Activated CD4-positive, alpha-beta T cell treated with anti-CD3 and anti-CD28 coated beads, Interleukin-2, amount 50 U/mL, for 16 hours (primary cell): ENCODE measurements around the gene ABCC1.

Experiments
- DNase-seq: peaks from one replicate; pipeline ENCODE4 v3.0.0-alpha.2; 2020

Gene ABCC1

GRCh38 chr16:16116841-16117240, 167.4 kb downstream of the ABCC1 start:
- DNase-seq: no peak

DNA sequence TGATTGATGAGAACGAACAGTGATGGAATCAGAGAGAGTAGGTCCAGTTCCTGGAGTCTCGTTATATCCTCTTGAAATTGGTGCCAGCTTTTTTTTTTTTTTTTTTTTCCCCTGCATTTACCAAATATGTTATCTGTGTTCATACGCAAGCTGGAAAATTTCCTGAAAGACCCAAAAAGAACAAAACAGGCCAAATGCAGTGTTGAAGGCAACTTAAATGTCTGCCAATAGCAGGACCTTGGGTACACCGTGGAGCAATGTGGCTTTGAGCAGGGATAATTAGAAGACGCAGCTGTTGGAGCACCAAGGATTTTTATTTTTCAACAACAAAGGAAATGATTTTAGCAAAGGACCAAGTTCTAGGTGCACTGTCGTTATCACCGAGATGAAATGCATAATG, 168.9 kb downstream of the ABCC1 start:
- no peak for DNase-seq

DNA sequence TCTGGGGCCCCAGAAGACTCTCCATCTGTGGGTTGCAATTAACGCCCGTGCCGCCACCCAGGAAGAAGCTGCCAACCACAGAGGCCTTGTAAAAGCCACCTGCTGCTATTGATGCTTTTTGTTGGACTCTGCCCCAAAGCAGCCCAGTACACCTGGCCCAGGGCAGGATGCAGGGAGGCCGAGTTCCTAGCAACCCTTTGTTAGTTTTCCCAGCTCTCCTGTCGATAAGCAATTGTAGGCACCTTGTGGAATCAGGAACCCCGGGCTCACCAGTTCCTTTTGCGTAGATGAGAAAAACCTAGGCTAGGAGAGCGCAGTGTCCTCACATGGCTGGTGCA, 170.6 kb downstream of the ABCC1 start:
- no peak for DNase-seq

GRCh38 chr16:16120382-16121184, 171.2 kb downstream of the ABCC1 start:
- no peak for DNase-seq

- no peak for DNase-seq
Observed at GRCh38 chr16:16121185-16121727, 171.8 kb downstream of the ABCC1 start.

DNA sequence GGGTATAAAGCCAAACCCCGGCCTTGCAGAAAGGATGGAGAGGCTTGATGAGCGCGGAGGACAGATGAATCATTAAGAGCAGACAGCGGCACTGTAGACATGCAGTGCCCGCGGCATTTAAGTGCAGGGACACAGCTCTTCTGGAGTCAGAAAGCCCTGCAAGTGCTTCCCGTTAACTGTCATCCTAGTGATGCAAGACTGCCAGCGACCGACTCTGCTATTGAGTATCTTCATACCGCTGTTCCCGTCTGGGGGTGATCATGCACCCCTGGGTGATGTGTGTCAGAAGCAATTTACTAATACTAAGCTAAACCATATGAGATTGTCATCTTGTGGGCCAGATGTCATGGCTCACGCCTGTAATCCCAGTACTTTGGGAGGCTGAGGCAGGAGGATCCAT, 172.8 kb downstream of the ABCC1 start:
- no peak for DNase-seq

- no peak for DNase-seq
Observed at GRCh38 chr16:16124438-16124837, 175.0 kb downstream of the ABCC1 start.

GRCh38 chr16:16124974-16125373, 175.6 kb downstream of the ABCC1 start:
- no peak for DNase-seq

DNA sequence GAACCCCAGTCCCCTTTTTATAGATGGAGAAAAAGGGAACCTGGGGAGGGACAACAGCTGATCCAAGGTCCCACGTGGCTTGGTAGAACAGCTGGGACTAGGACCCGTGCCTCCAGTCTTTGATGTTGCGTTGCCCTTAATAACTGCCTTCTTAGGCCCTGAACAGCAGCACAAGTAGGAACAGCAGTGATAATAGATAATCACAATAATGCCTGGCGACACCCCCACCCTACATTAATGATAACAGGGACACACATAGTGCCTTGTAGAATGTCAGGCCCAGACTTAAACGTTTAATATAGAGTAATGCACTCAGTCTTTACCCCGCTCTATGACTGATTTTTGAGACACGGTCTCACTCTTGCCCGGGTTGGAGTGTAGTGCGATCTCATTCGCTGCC, 177.5 kb downstream of the ABCC1 start:
- DNase-seq: no peak

DNA sequence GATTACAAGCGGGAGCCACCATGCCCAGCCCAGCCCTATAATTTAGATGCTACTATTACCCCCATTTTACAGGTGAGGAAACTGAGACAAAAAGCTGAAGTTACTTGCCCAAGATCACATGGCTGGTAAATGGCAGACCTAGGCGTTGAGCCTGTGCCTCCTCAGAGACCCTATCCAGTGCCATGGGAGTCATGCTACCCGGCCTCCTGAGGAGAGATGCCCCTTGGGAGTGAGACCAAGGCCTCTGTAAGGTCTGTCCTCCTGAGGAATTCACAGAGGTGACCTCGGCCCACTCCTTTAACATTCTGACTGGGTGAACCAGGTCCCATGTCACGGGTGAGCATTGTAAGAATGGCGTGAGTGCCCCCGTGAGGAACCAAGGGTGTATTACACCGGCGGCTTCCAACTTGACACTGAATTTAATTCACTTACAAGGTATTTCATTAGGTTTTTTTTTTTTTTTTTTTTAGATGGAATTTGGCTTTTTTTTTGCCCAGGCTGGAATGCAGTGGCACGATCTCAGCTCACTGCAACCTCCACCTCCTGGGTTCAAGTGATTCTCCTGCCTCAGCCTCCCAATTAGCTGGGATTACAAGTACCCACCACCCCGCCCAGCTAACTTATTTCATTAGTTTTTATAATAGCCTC, 178.2 kb downstream of the ABCC1 start:
- DNase-seq: peak; percentile 74

DNA sequence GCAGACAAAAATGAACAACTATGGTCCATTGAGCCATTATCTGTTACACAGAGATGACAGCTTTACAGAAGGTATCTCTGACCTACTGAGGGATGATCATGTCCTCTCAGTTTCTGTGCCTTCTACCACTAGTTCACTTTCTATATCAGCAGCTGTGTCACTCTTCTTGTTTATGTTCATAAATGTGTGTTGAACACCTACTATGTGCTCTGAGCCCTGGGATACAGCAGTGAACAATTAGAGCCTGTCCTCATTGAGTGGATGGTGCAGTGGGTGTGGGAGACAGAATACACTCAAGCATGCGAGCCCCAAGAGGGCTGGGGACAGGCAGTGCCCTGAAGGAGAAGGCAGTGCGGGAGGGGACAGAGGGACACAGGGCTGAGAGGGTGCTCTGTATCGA, 181.8 kb downstream of the ABCC1 start:
- DNase-seq: no peak

DNA sequence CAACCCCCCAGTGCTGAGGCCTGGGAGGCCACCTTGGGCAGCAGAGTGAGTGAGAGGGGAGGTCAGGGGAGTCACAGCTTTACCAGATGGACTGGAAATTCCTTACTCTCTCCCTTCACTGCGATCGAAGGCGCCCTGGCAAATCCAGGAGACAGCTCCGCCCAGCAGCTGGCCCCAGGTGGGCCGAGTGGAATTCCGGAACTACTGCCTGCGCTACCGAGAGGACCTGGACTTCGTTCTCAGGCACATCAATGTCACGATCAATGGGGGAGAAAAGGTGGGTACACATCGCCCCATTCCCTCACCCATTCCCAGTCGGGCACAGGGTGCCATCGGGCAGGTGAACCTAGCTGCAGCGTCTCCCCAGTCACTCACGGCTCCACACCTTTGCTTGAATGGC, 182.2 kb downstream of the ABCC1 start:
- DNase-seq: no peak

GRCh38 chr16:16133943-16134604, 184.7 kb downstream of the ABCC1 start:
- DNase-seq: no peak

- no peak for DNase-seq
Observed at GRCh38 chr16:16136588-16136987, 187.2 kb downstream of the ABCC1 start.

- no peak for DNase-seq
Observed at GRCh38 chr16:16137110-16137509, 187.7 kb downstream of the ABCC1 start.

DNA sequence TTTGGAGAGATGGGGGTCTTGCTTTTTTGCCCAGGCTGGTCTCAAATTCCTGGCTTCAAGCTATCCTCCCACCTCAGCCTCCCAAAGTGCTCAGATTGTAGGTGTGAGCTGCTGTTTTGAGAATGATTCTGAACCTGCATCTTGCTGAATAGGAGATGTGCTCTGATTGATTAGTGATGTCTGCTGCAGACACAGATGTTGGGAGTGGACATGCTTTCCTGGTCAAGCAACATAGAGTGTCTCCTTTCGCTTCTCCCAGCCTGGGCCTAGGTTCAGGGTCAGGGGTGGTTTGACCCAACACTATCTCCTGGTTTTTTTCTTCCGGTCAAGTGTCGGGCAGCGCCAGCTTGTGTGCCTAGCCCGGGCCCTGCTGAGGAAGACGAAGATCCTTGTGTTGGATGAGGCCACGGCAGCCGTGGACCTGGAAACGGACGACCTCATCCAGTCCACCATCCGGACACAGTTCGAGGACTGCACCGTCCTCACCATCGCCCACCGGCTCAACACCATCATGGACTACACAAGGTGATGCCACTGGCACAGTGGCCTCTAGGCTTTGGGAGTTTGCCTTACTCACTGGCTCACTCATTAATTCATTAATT, 188.7 kb downstream of the ABCC1 start:
- no peak for DNase-seq

DNA sequence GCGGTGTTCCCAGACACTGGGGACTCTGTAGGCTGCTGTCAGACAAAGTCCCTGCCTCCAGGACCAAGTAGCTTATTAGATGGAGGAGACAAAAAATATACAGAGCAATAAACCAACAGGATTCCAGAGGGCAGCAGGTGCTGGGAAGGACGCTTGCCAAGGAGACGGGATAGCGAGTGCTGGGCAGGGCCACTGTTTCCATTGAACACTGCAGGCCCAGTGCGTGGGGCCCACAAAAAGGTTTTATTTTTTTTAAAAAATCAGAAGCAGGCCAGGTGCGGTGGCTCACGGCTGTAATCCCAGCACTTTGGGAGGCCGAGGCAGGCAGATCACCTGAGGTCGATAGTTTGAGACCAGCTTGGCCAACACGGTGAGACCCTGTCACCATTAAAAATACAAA, 189.6 kb downstream of the ABCC1 start:
- DNase-seq: no peak

- DNase-seq: no peak
Observed at GRCh38 chr16:16139806-16140205, 190.4 kb downstream of the ABCC1 start.

DNA sequence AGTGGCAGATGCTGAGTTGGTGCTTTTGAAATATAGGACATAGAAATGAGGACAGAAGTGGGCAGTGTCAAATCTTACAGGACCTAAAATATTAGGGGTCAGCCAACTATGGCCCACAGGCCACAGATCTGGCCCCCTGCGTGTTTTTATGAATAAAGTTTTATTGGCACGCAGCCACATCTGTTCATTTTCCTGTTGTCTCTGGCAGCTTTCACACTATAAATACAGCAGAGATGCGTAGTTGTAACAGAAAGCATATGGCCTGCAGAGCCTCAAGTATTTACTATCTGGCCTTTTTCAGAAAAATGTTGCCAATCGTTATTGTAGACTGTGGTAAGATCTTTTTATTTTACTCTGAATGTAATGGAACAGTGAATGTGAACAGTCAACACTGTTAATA, 191.1 kb downstream of the ABCC1 start:
- no peak for DNase-seq

GRCh38 chr16:16141141-16141540, 191.7 kb downstream of the ABCC1 start:
- DNase-seq: no peak

DNA sequence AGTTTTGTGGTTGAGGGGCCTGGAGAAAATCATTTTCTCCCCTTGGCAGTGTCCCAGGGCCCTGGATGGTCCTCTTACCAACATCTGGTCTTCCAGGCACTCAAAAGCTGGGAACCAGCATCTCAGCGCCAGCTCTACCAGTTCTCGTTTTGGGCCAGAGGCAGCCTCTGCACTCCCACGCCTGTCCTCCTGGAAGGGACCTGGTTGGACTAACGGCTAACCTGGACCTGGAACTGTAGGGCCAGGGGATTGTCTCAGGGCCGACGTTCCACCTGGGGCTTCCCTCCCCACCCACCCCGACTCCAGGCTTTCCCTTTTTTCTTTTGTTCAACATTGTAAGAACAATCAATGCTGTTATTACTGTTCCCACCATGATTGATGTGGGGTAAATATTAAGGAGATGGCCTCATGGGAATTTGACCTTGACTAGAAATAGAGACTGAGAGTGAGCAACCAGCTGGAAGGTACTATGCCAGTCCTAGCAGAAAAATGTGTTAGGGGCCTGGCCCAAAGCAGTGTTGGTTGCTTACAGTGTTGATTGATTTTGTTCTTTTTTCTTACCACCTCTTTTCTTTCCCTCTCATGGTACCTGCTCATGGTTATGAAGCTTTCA, 192.5 kb downstream of the ABCC1 start:
- no peak for DNase-seq

DNA sequence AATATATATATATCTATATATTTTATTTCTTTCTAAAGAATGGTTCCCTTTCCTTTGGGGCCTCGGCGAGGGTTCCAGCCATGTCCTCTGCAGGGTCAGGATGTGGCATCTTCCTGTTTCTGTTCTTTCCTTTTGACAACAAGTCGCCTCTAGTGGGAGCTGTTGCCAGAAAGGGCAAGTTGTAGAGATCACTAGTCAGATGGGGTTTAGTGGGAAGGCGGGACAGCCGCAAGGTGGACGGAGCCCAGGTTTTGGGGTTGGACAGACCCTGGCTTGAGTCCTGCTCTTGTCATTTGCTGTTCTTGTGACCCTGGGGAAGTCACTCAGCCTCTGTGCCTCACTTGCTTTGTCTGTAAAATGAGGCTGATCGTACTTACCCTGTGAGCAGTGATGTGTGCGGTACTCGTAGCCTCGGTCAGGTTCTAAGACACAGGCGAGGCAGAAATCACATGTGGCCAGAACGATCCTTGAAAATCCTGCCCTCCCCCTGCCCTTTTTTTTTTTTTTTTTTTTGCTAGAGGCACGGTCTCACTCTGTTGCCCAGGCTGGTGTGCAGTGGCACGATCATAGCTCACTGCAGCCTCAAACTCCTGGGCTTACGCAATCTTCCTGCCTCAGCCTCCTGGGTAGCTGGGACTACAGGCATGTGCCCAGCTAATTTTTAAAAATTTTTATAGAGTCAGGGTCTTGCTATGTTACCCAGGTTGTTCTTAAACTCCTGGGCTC, 193.8 kb downstream of the ABCC1 start:
- DNase-seq: no peak
